Mesothelial cell of epicardium (in vitro differentiated cells): ENCODE results near the gene ANP32D. TPM values are rescaled to one million over a fixed set of nuclear protein-coding genes. Genes with fewer than 3 reads are reported as not detected.
"Not testable (repeated sequence)": the region's sequence is repeated elsewhere in the genome, so short reads cannot be mapped to it uniquely, and the experiment has no call there.

Source experiments
- DNase-seq, 2 experiments: peaks; one replicate each; pipeline ENCODE4 v3.0.0; 2021; ENCODE audit warnings: low spot score in 2 of 2; ENCODE audit not compliant: unreplicated experiment in 2 of 2
- H3K27ac Mint-ChIP-seq: 2 replicates; pipeline ENCODE4 v1.8.0; 2021; ENCODE audit warnings: mixed read lengths
- H3K27me3 Mint-ChIP-seq: 2 replicates; pipeline ENCODE4 v1.8.0; 2021; ENCODE audit warnings: low read depth, mixed read lengths
- H3K36me3 Mint-ChIP-seq: 2 replicates; pipeline ENCODE4 v1.8.0; 2021; ENCODE audit warnings: mixed read lengths
- H3K4me1 Mint-ChIP-seq: 2 replicates; pipeline ENCODE4 v1.8.0; 2021; ENCODE audit warnings: mixed read lengths
- H3K4me3 Mint-ChIP-seq: 2 replicates; pipeline ENCODE4 v1.8.0; 2021; ENCODE audit warnings: mild to moderate bottlenecking, moderate library complexity, mixed read lengths
- H3K9me3 Mint-ChIP-seq: 2 replicates; pipeline ENCODE4 v1.8.0; 2021; ENCODE audit warnings: mixed read lengths
- total RNA-seq: library from RNA; stranded (reverse); gene quantifications from 3 replicates; pipeline ENCODE4 v1.2.1, GENCODE V29; 2021
- TF ChIP-seq, protein P1 (sequence below): fragments of 200-600 bp; sonication (generic); IDR thresholded peaks from one replicate; pipeline ENCODE4 v1.5.0; 2021; ENCODE audit warnings: antibody characterized with exemption; ENCODE audit not compliant: unreplicated experiment

Gene ANP32D
- total RNA-seq, 1 donor from 2014 or later: 0.22 TPM

DNA sequence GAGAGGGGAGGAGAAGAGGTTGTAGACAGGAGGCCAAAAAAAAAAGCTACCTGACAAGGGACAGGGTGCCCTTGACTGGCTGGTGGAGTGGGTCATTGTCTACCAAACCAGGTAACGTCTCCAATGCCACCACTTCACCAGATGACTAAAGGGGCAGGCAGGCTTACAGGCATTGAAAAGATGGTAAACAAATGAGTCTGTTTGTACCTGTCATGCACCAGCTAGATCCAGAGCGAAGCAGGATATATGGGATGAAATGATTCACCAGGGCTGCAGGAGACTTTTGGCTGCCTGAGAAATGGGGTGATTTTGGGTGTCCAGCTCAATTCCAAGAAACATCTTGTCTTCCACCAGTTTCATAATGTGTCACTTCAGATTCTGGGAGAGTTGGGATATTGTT is 13.9 kb downstream of the ANP32D start:
- peaks cover 47% of the 10 kb centered on the region for H3K9me3 Mint-ChIP-seq
- TF ChIP-seq, protein P1, sequence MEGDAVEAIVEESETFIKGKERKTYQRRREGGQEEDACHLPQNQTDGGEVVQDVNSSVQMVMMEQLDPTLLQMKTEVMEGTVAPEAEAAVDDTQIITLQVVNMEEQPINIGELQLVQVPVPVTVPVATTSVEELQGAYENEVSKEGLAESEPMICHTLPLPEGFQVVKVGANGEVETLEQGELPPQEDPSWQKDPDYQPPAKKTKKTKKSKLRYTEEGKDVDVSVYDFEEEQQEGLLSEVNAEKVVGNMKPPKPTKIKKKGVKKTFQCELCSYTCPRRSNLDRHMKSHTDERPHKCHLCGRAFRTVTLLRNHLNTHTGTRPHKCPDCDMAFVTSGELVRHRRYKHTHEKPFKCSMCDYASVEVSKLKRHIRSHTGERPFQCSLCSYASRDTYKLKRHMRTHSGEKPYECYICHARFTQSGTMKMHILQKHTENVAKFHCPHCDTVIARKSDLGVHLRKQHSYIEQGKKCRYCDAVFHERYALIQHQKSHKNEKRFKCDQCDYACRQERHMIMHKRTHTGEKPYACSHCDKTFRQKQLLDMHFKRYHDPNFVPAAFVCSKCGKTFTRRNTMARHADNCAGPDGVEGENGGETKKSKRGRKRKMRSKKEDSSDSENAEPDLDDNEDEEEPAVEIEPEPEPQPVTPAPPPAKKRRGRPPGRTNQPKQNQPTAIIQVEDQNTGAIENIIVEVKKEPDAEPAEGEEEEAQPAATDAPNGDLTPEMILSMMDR: no peak

DNA sequence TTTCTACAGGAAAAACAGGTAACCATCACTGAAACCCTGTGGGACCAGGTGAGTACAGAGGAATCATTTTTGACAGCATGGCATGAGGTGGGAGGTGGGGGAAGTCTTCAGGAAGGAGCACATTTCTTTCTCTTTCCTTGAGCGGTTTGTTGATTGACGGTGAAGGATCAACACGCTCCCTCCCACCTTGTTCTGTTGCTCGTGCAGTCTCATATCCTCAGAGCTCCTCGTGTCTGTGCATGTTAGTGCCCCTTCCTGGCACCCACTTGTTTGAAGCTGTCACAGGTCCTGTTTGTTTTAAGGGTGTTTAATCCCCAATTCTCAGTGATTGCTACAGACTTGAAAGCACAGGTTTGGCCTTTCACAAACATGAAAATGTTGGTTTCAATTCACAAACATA is 14.3 kb downstream of the ANP32D start:
- peaks cover 46% of the 10 kb centered on the region for H3K9me3 Mint-ChIP-seq
- no peak for DNase-seq
- no peaks in the 10 kb centered on the region for H3K4me1 Mint-ChIP-seq
- TF ChIP-seq, protein P1: no peak
- no peak overlapping the region for H3K4me3 Mint-ChIP-seq
- H3K27me3 Mint-ChIP-seq: peaks cover 1% of the 10 kb centered on the region
- no peak overlapping the region for H3K27ac Mint-ChIP-seq
- no peaks in the 10 kb centered on the region for H3K36me3 Mint-ChIP-seq

More for the DNA sequence above, 13.9 kb downstream of the ANP32D start:
- Mint-ChIP-seq H3K27ac (no peak overlapping the region), H3K36me3 (no peaks in the 10 kb centered on the region), H3K4me3 (no peak overlapping the region), H3K27me3 (peaks cover 1% of the 10 kb centered on the region), H3K4me1 (no peaks in the 10 kb centered on the region)
- DNase-seq: no peak

DNA sequence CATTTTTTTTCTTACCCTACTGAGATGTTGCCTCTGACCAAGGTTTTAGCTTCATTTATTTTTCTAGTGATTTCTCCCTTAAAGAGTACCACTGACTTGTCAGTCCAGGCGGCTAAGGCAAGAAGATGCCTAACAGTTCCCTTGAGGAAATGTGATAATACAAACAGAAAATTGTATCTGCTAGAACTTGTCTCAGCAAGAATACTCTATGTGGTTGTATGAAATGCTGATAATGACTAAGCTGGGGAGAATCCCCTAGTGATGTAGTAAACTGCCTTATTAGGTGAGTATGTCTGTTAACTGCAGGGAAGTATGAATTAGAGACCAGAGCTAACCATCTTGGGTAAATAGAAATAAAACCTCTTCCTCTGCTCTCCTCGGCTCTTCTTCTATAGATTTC is 16.7 kb downstream of the ANP32D start:
- Mint-ChIP-seq H3K27ac (no peak overlapping the region), H3K27me3 (peaks cover 1% of the 10 kb centered on the region), H3K36me3 (no peaks in the 10 kb centered on the region), H3K4me1 (no peaks in the 10 kb centered on the region), H3K9me3 (peaks cover 35% of the 10 kb centered on the region), H3K4me3 (no peak overlapping the region)
- TF ChIP-seq, protein P1: no peak
- no peak for DNase-seq

DNA sequence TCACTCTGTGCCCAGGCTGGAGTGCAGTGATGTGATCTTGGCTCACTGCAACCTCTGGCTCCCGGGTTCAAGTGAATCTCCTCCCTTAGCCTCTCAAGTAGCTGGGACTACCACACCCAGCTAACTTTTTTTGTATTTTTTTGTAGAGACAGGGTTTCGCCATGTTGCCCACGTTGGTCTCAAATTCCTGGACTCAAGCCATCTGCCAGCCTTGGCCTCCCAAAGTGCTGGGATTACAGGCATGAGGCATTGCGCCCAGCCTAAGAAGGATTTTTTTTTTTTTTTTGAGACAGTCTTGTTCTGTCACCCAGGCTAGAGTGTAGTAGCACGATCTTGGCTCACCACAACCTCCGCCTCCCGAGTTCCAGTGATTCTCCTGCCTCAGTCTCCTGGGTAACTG is 17.1 kb downstream of the ANP32D start:
- peaks cover 35% of the 10 kb centered on the region for H3K9me3 Mint-ChIP-seq
- H3K4me3 Mint-ChIP-seq, H3K4me1 Mint-ChIP-seq, H3K27me3 Mint-ChIP-seq, H3K27ac Mint-ChIP-seq, DNase-seq, H3K36me3 Mint-ChIP-seq: not testable (repeated sequence)

DNA sequence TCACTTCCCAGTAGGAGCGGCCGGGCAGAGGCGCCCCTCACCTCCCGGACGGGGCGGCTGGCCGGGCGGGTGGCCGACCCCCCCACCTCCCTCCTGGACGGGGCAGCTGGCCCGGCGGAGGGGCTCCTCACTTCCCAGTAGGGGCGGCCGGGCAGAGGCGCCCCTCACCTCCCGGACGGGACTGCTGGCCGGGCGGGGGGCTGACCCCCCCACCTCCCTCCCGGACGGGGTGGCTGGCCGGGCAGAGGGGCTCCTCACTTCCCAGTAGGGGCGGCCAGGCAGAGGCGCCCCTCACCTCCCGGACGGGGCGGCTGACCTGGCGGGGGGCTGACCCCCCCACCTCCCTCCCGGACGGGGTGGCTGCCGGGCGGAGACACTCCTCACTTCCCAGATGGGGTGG is 27.9 kb downstream of the ANP32D start:
- H3K4me3 Mint-ChIP-seq, H3K4me1 Mint-ChIP-seq, H3K27me3 Mint-ChIP-seq, H3K36me3 Mint-ChIP-seq, DNase-seq, H3K27ac Mint-ChIP-seq: not testable (repeated sequence)
- H3K9me3 Mint-ChIP-seq: peaks cover 52% of the 10 kb centered on the region

DNA sequence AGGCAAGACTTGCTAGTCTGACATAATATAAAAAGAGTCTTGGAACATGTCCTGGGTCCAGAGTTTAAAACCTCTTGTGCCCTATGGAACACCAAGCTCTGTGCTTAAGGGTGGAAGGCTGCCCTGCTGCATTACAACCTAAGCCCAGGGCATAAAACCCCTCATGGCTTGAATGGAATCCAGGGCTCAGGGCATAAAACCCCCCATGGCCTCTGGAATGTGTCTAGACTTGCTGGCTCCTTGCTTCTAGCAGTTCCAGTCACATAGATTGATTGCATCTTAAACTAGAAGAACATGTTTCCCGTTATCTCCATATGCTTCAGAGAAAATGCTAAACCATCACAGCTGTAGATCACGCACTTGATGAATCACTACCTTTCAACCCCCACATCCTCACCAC is 34.5 kb downstream of the ANP32D start:
- not testable (repeated sequence) for H3K27me3 Mint-ChIP-seq, H3K27ac Mint-ChIP-seq, H3K4me1 Mint-ChIP-seq, DNase-seq, H3K36me3 Mint-ChIP-seq, H3K4me3 Mint-ChIP-seq
- H3K9me3 Mint-ChIP-seq: peaks cover 70% of the 10 kb centered on the region

DNA sequence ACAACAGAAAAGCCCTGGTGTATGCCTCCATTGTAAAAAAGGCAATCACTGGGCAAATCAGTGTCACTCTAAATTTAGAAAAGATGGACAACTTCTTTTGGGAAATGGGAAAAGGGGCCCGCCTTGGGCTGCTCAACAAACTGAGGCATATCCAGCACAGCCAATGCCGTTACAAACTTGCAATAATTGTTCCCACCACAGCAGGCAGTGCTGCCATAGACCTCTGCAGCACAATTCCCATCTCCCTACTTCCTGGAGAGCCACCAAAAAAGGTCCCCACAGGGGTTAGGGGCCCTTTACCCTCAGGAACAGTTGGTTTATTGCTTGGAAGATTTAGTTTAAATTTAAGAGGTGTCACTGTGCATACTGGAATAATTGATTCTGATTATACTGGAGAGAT is 36.6 kb downstream of the ANP32D start:
- H3K4me1 Mint-ChIP-seq: no peaks in the 10 kb centered on the region

More for the DNA sequence above, 36.6 kb downstream of the ANP32D start:
- no peaks in the 10 kb centered on the region for H3K27me3 Mint-ChIP-seq
- no peak overlapping the region for H3K4me3 Mint-ChIP-seq
- TF ChIP-seq, protein P1: no peak
- H3K27ac Mint-ChIP-seq: no peak overlapping the region
- DNase-seq: no peak
- H3K36me3 Mint-ChIP-seq: no peaks in the 10 kb centered on the region
- peaks cover 69% of the 10 kb centered on the region for H3K9me3 Mint-ChIP-seq
